Neural progenitor cell (in vitro differentiated cells): ENCODE results near the gene PHEX.

Source experiments
- EZH2 ChIP-seq: fragments of 200-600 bp; sonication (generic); IDR thresholded peaks from 2 replicates; pipeline ENCODE4 v1.6.1; 2017; ENCODE audit warnings: antibody characterized with exemption, mild to moderate bottlenecking, moderate library complexity
- EZH2phosphoT487 ChIP-seq: fragments of 200-600 bp; sonication (generic); IDR thresholded peaks from 2 replicates; pipeline ENCODE4 v1.6.1; 2017; ENCODE audit warnings: antibody characterized with exemption
- TF ChIP-seq, protein P1 (sequence below): fragments of 200-600 bp; sonication (generic); IDR thresholded peaks from 2 replicates; pipeline ENCODE4 v1.5.1; 2017; ENCODE audit warnings: antibody characterized with exemption, mild to moderate bottlenecking

DNA sequence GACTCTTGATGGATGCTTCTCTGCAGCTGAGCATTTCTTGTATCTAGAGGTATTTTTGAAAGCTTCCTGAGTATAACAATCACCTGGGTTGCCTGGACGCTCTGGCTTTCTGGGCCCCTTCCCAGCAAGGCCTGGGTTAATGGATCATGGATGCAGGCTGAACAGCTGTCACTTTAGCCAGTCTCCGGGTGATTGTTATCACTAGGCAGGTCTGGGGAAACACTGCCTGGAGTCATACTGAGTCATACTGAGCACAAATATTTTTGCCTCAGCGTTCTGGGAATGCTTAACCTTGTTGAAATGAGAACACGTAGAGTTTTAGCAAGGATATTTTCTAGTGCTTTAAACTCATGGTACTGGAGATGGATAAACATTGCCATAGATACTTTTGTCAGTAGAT, 102.6 kb downstream of the PHEX start:
- TF ChIP-seq, protein P1, sequence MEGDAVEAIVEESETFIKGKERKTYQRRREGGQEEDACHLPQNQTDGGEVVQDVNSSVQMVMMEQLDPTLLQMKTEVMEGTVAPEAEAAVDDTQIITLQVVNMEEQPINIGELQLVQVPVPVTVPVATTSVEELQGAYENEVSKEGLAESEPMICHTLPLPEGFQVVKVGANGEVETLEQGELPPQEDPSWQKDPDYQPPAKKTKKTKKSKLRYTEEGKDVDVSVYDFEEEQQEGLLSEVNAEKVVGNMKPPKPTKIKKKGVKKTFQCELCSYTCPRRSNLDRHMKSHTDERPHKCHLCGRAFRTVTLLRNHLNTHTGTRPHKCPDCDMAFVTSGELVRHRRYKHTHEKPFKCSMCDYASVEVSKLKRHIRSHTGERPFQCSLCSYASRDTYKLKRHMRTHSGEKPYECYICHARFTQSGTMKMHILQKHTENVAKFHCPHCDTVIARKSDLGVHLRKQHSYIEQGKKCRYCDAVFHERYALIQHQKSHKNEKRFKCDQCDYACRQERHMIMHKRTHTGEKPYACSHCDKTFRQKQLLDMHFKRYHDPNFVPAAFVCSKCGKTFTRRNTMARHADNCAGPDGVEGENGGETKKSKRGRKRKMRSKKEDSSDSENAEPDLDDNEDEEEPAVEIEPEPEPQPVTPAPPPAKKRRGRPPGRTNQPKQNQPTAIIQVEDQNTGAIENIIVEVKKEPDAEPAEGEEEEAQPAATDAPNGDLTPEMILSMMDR: no peak
- TF ChIP-seq EZH2 (no peak), EZH2phosphoT487 (no peak)
